GM23338 (cell line): Measurements from ENCODE around the gene HCK. TPM values are rescaled to one million over a fixed set of nuclear protein-coding genes. Genes with fewer than 3 reads are reported as not detected.

Experiments used
- ATAC-seq: fragments of 200-7000 bp; cut with Tn5 transposase; 3 replicates; pipeline ENCODE4 v1.9.1; 2020
- DNase-seq: peaks from one replicate; pipeline ENCODE4 v3.0.0-alpha.2; 2015; ENCODE audit warnings: low spot score
- H2AFZ ChIP-seq: fragments of 200-600 bp; sonication (generic); 2 replicates; pipeline ENCODE4 v1.8.0; 2016; ENCODE audit warnings: antibody characterized with exemption, mild to moderate bottlenecking, moderate library complexity
- H3F3A ChIP-seq: fragments of 200-600 bp; sonication (generic); replicated peaks from 2 replicates; pipeline ENCODE4 v1.8.0; 2017; ENCODE audit warnings: antibody characterized with exemption, mixed run types, low read depth
- H3K27ac ChIP-seq: fragments of 200-600 bp; sonication (generic); 2 replicates; pipeline ENCODE4 v1.6.1; 2016; ENCODE audit warnings: low read depth
- H3K27me3 ChIP-seq: fragments of 200-600 bp; sonication (generic); 2 replicates; pipeline ENCODE4 v1.8.0; 2016; ENCODE audit warnings: mild to moderate bottlenecking, mixed run types, moderate library complexity; ENCODE audit not compliant: insufficient read depth
- H3K36me3 ChIP-seq: fragments of 200-600 bp; sonication (generic); 2 replicates; pipeline ENCODE4 v1.8.0; 2016; ENCODE audit warnings: mild to moderate bottlenecking; ENCODE audit not compliant: insufficient read depth
- H3K4me1 ChIP-seq: fragments of 200-600 bp; sonication (generic); 2 replicates; pipeline ENCODE4 v1.8.0; 2016; ENCODE audit warnings: mild to moderate bottlenecking, moderate library complexity; ENCODE audit not compliant: insufficient read depth
- H3K4me2 ChIP-seq: fragments of 200-600 bp; sonication (generic); 2 replicates; pipeline ENCODE4 v1.7.1; 2017; ENCODE audit warnings: mixed run types
- H3K4me3 ChIP-seq: fragments of 200-600 bp; sonication (generic); 2 replicates; pipeline ENCODE4 v1.6.1; 2016; ENCODE audit warnings: mixed run types
- H3K79me2 ChIP-seq: fragments of 200-600 bp; sonication (generic); replicated peaks from 2 replicates; pipeline ENCODE4 v1.8.0; 2017; ENCODE audit warnings: mild to moderate bottlenecking; ENCODE audit not compliant: insufficient read depth
- H3K9me2 ChIP-seq: fragments of 200-600 bp; sonication (generic); 2 replicates; pipeline ENCODE4 v1.8.0; 2017; ENCODE audit not compliant: insufficient read depth
- H4K20me1 ChIP-seq: fragments of 200-600 bp; sonication (generic); replicated peaks from 2 replicates; pipeline ENCODE4 v1.8.0; 2017; ENCODE audit warnings: mild to moderate bottlenecking; ENCODE audit not compliant: insufficient read depth
- H3K27ac Mint-ChIP-seq: 2 replicates; pipeline ENCODE4 v1.8.0; 2020; ENCODE audit warnings: inconsistent platforms, mild to moderate bottlenecking, moderate library complexity, mixed read lengths
- H3K27me3 Mint-ChIP-seq: 3 replicates; pipeline ENCODE4 v1.8.0; 2022; ENCODE audit warnings: low read depth, mild to moderate bottlenecking, moderate library complexity, mixed read lengths, inconsistent platforms; ENCODE audit not compliant: insufficient read depth, poor library complexity
- H3K36me3 Mint-ChIP-seq: 3 replicates; pipeline ENCODE4 v1.8.0; 2021; ENCODE audit warnings: low read depth, mild to moderate bottlenecking, inconsistent platforms, moderate library complexity, mixed read lengths
- H3K4me1 Mint-ChIP-seq: 3 replicates; pipeline ENCODE4 v1.8.0; 2020; ENCODE audit warnings: mild to moderate bottlenecking, inconsistent platforms, mixed read lengths
- H3K4me3 Mint-ChIP-seq: 3 replicates; pipeline ENCODE4 v1.8.0; 2021; ENCODE audit warnings: moderate library complexity, mild to moderate bottlenecking, inconsistent platforms, mixed read lengths
- H3K9me3 Mint-ChIP-seq: 3 replicates; pipeline ENCODE4 v1.8.0; 2020; ENCODE audit warnings: moderate library complexity, mild to moderate bottlenecking, inconsistent platforms, mixed read lengths
- CREB1 ChIP-seq: fragments of 250-450 bp; sonication (Bioruptor Pico); IDR thresholded peaks from 2 replicates; pipeline ENCODE4 v1.5.0; 2020; ENCODE audit warnings: low read depth, mild to moderate bottlenecking, moderate library complexity
- EZH2 ChIP-seq: fragments of 200-600 bp; sonication (generic); IDR thresholded peaks from one replicate; pipeline ENCODE4 v1.8.0; 2017; ENCODE audit warnings: antibody characterized with exemption, mild to moderate bottlenecking, low read depth; ENCODE audit not compliant: unreplicated experiment
- EZH2phosphoT487 ChIP-seq: fragments of 200-600 bp; sonication (generic); IDR thresholded peaks from one replicate; pipeline ENCODE4 v1.8.1; 2018; ENCODE audit warnings: antibody characterized with exemption; ENCODE audit not compliant: unreplicated experiment
- JUNB ChIP-seq: IDR thresholded peaks from one replicate; pipeline ENCODE4 v1.6.1; 2016; ENCODE audit warnings: antibody characterized with exemption; ENCODE audit not compliant: unreplicated experiment
- NANOG ChIP-seq: IDR thresholded peaks from 2 replicates; pipeline ENCODE4 v1.6.1; 2016; ENCODE audit warnings: antibody characterized with exemption, borderline replicate concordance
- POLR2AphosphoS5 ChIP-seq: IDR thresholded peaks from 2 replicates; pipeline ENCODE4 v1.6.1; 2016; ENCODE audit warnings: antibody characterized with exemption, low read depth
- STAT1 ChIP-seq: IDR thresholded peaks from one replicate; pipeline ENCODE4 v1.6.1; 2016; ENCODE audit warnings: antibody characterized with exemption; ENCODE audit not compliant: unreplicated experiment
- ZNF114 ChIP-seq: fragments of 250-450 bp; sonication (Bioruptor Pico); IDR thresholded peaks from 2 replicates; pipeline ENCODE4 v1.5.0; 2020; ENCODE audit warnings: mild to moderate bottlenecking, moderate library complexity
- ZNF331 ChIP-seq: fragments of 250-450 bp; sonication (Bioruptor Pico); IDR thresholded peaks from 2 replicates; pipeline ENCODE4 v1.5.0; 2020; ENCODE audit warnings: low read depth, mild to moderate bottlenecking, moderate library complexity
- polyA plus RNA-seq: library from polyadenylated mRNA; unstranded; fragments of >200 nt; fragmentation: Nextera tagmentation; extraction: Ambion mirVana; gene quantifications from 2 replicates; pipeline ENCODE4 v1.2.1, GENCODE V29; 2016
- total RNA-seq: library from RNA; depleted of rRNA; stranded (reverse); fragments of >200 nt; shearing (Covaris generic); gene quantifications from 2 replicates; pipeline ENCODE4 v1.2.3, GENCODE V29; 2014
- TF ChIP-seq, protein P1 (sequence below): IDR thresholded peaks from 2 replicates; pipeline ENCODE4 v1.6.1; 2016; ENCODE audit warnings: antibody characterized with exemption
- TF ChIP-seq, protein P2 (sequence below), 2 experiments: fragments of 200-600 bp in 1 of 2; sonication (generic) in 1 of 2; conservative IDR thresholded peaks; 2 replicates each; pipeline versions ENCODE4 v1.5.1 to v1.6.1; 2016 to 2017; ENCODE audit warnings: antibody characterized with exemption in 2 of 2, low read depth in 2 of 2, mild to moderate bottlenecking in 2 of 2, moderate library complexity in 1 of 2
- TF ChIP-seq, protein P3 (sequence below): IDR thresholded peaks from one replicate; pipeline ENCODE4 v1.6.1; 2018; ENCODE audit warnings: antibody characterized with exemption; ENCODE audit not compliant: unreplicated experiment
- TF ChIP-seq, protein P4 (sequence below): fragments of 250-450 bp; sonication (Bioruptor Pico); IDR thresholded peaks from 2 replicates; pipeline ENCODE4 v1.5.0; 2020; ENCODE audit warnings: mild to moderate bottlenecking, moderate library complexity

Gene HCK
- total and polyA plus RNA-seq, 2 experiments from 2014 or later: 0.97 TPM; not detected in 1

DNA sequence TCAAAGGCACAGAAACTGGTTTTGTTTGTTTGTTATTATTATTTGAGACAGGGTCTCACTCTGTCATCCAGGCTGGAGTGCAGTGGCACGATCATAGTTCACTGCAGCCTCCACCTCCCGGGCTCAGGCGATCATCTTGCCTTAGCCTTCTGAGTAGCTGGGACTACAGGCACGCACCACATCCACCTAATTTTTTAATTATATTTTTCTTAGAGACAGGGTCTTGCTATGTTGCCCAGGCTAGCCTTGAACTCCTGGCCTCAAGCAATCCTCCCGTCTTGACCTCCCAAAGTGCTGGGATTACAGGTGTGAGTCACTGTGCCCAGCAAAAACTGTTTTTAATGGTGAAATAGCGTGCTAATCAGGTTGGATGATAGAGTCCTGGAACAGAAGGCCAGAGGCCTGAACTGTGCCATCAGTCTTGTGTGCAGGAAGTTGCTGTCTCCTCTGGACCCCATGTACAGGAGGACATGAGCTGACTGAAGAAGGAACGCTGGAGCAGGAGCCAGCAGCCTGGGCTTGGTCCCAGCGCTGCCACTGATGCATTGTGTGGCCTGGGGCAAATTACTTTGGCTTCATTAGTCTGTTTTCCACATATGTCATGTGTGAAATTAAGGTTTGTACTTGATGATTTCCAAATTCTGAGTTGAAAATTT is 62.4 kb downstream of the HCK start:
- H4K20me1 ChIP-seq: peaks cover 47% of the 10 kb centered on the region
- H3K36me3 Mint-ChIP-seq: peaks cover 6% of the 10 kb centered on the region; the same call in 2 of the 3 replicates
- peaks cover 93% of the 10 kb centered on the region for H3K79me2 ChIP-seq
- H3K27me3 ChIP-seq: no peaks in the 10 kb centered on the region
- TF ChIP-seq EZH2 (no peak), CREB1 (CRISPR knock-in tag) (no peak), NANOG (no peak), ZNF331 (CRISPR knock-in tag) (no peak), STAT1 (no peak), POLR2AphosphoS5 (no peak), EZH2phosphoT487 (no peak), JUNB (no peak), ZNF114 (CRISPR knock-in tag) (no peak)
- TF ChIP-seq, protein P1, sequence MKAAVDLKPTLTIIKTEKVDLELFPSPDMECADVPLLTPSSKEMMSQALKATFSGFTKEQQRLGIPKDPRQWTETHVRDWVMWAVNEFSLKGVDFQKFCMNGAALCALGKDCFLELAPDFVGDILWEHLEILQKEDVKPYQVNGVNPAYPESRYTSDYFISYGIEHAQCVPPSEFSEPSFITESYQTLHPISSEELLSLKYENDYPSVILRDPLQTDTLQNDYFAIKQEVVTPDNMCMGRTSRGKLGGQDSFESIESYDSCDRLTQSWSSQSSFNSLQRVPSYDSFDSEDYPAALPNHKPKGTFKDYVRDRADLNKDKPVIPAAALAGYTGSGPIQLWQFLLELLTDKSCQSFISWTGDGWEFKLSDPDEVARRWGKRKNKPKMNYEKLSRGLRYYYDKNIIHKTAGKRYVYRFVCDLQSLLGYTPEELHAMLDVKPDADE: no peak
- TF ChIP-seq, protein P2, sequence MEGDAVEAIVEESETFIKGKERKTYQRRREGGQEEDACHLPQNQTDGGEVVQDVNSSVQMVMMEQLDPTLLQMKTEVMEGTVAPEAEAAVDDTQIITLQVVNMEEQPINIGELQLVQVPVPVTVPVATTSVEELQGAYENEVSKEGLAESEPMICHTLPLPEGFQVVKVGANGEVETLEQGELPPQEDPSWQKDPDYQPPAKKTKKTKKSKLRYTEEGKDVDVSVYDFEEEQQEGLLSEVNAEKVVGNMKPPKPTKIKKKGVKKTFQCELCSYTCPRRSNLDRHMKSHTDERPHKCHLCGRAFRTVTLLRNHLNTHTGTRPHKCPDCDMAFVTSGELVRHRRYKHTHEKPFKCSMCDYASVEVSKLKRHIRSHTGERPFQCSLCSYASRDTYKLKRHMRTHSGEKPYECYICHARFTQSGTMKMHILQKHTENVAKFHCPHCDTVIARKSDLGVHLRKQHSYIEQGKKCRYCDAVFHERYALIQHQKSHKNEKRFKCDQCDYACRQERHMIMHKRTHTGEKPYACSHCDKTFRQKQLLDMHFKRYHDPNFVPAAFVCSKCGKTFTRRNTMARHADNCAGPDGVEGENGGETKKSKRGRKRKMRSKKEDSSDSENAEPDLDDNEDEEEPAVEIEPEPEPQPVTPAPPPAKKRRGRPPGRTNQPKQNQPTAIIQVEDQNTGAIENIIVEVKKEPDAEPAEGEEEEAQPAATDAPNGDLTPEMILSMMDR (conservative IDR thresholded peaks at IDR 0.05; ENCODE audit: low read depth in 2 of 2): no peak
- TF ChIP-seq, protein P3, sequence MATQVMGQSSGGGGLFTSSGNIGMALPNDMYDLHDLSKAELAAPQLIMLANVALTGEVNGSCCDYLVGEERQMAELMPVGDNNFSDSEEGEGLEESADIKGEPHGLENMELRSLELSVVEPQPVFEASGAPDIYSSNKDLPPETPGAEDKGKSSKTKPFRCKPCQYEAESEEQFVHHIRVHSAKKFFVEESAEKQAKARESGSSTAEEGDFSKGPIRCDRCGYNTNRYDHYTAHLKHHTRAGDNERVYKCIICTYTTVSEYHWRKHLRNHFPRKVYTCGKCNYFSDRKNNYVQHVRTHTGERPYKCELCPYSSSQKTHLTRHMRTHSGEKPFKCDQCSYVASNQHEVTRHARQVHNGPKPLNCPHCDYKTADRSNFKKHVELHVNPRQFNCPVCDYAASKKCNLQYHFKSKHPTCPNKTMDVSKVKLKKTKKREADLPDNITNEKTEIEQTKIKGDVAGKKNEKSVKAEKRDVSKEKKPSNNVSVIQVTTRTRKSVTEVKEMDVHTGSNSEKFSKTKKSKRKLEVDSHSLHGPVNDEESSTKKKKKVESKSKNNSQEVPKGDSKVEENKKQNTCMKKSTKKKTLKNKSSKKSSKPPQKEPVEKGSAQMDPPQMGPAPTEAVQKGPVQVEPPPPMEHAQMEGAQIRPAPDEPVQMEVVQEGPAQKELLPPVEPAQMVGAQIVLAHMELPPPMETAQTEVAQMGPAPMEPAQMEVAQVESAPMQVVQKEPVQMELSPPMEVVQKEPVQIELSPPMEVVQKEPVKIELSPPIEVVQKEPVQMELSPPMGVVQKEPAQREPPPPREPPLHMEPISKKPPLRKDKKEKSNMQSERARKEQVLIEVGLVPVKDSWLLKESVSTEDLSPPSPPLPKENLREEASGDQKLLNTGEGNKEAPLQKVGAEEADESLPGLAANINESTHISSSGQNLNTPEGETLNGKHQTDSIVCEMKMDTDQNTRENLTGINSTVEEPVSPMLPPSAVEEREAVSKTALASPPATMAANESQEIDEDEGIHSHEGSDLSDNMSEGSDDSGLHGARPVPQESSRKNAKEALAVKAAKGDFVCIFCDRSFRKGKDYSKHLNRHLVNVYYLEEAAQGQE: no peak
- TF ChIP-seq, protein P4, sequence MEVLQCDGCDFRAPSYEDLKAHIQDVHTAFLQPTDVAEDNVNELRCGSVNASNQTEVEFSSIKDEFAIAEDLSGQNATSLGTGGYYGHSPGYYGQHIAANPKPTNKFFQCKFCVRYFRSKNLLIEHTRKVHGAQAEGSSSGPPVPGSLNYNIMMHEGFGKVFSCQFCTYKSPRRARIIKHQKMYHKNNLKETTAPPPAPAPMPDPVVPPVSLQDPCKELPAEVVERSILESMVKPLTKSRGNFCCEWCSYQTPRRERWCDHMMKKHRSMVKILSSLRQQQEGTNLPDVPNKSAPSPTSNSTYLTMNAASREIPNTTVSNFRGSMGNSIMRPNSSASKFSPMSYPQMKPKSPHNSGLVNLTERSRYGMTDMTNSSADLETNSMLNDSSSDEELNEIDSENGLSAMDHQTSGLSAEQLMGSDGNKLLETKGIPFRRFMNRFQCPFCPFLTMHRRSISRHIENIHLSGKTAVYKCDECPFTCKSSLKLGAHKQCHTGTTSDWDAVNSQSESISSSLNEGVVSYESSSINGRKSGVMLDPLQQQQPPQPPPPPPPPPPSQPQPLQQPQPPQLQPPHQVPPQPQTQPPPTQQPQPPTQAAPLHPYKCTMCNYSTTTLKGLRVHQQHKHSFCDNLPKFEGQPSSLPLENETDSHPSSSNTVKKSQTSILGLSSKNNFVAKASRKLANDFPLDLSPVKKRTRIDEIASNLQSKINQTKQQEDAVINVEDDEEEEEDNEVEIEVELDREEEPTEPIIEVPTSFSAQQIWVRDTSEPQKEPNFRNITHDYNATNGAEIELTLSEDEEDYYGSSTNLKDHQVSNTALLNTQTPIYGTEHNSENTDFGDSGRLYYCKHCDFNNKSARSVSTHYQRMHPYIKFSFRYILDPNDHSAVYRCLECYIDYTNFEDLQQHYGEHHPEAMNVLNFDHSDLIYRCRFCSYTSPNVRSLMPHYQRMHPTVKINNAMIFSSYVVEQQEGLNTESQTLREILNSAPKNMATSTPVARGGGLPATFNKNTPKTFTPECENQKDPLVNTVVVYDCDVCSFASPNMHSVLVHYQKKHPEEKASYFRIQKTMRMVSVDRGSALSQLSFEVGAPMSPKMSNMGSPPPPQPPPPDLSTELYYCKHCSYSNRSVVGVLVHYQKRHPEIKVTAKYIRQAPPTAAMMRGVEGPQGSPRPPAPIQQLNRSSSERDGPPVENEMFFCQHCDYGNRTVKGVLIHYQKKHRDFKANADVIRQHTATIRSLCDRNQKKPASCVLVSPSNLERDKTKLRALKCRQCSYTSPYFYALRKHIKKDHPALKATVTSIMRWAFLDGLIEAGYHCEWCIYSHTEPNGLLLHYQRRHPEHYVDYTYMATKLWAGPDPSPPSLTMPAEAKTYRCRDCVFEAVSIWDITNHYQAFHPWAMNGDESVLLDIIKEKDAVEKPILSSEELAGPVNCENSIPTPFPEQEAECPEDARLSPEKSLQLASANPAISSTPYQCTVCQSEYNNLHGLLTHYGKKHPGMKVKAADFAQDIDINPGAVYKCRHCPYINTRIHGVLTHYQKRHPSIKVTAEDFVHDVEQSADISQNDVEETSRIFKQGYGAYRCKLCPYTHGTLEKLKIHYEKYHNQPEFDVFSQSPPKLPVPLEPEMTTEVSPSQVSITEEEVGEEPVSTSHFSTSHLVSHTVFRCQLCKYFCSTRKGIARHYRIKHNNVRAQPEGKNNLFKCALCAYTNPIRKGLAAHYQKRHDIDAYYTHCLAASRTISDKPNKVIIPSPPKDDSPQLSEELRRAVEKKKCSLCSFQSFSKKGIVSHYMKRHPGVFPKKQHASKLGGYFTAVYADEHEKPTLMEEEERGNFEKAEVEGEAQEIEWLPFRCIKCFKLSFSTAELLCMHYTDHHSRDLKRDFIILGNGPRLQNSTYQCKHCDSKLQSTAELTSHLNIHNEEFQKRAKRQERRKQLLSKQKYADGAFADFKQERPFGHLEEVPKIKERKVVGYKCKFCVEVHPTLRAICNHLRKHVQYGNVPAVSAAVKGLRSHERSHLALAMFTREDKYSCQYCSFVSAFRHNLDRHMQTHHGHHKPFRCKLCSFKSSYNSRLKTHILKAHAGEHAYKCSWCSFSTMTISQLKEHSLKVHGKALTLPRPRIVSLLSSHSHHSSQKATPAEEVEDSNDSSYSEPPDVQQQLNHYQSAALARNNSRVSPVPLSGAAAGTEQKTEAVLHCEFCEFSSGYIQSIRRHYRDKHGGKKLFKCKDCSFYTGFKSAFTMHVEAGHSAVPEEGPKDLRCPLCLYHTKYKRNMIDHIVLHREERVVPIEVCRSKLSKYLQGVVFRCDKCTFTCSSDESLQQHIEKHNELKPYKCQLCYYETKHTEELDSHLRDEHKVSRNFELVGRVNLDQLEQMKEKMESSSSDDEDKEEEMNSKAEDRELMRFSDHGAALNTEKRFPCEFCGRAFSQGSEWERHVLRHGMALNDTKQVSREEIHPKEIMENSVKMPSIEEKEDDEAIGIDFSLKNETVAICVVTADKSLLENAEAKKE (CRISPR knock-in tag): no peak
- H3K9me2 ChIP-seq: no peaks in the 10 kb centered on the region
- no peak overlapping the region for H3K4me2 ChIP-seq
- no peak overlapping the region for H3K27ac ChIP-seq
- no peaks in the 10 kb centered on the region for H3K27me3 Mint-ChIP-seq
- 0 out of 2 replicates have a peak, but pooled peaks cover 5% of the 10 kb centered on the region for H3F3A ChIP-seq
- peaks cover 16% of the 10 kb centered on the region for H3K4me1 Mint-ChIP-seq
- DNase-seq (no peak), ATAC-seq (no peak)
- no peaks in the 10 kb centered on the region for H3K36me3 ChIP-seq
- no peak overlapping the region for H2AFZ ChIP-seq
- H3K4me3 Mint-ChIP-seq: no peak overlapping the region
- no peak overlapping the region for H3K27ac Mint-ChIP-seq
- peaks cover 22% of the 10 kb centered on the region for H3K4me1 ChIP-seq
- no peak overlapping the region for H3K4me3 ChIP-seq
- H3K9me3 Mint-ChIP-seq: no peaks in the 10 kb centered on the region
